IMR-90 (cell line): ENCODE data around the gene PSEN1. TPM values are rescaled to one million over a fixed set of nuclear protein-coding genes. Genes with fewer than 3 reads are reported as not detected.

Source experiments
- ATAC-seq: fragments of 200-7000 bp; cut with Tn5 transposase; 2 replicates; pipeline ENCODE4 v1.9.1; 2020; ENCODE audit warnings: low read depth, mild to moderate bottlenecking, moderate library complexity
- BruUV-seq: library from RNA; stranded (reverse); fragments of 400-500 nt; replicated peaks from 2 replicates; lab custom pipeline; 2021; lab: Mats Ljungman, UMichigan
- CTCF ChIA-PET: fragments of 300-600 bp; formaldehyde crosslinking; extraction: SDS; loops from one replicate; lab custom pipeline; 2021; ENCODE audit warnings: antibody characterized with exemption; lab: Yijun Ruan, JAX
- POLR2A ChIA-PET: fragments of 300-600 bp; sonication (Branson Sonifier 250); formaldehyde crosslinking; loops from one replicate; lab custom pipeline; 2022; ENCODE audit warnings: antibody characterized with exemption; ENCODE audit not compliant: unreplicated experiment; lab: Charles Lee
- DNase-seq: peaks from one replicate; pipeline ENCODE4 v3.0.0; 2013
- H2AFZ ChIP-seq: replicated peaks from 2 replicates; pipeline ENCODE3; 2013; ENCODE audit warnings: low read length, mild to moderate bottlenecking; ENCODE audit not compliant: poor library complexity
- H2AK5ac ChIP-seq: 2 replicates; pipeline ENCODE4 v1.6.1; 2013; ENCODE audit warnings: low read depth, low read length, inconsistent platforms
- H2AK9ac ChIP-seq: replicated peaks from 2 replicates; pipeline ENCODE3; 2013; ENCODE audit warnings: mild to moderate bottlenecking, low read depth, low read length, moderate library complexity; ENCODE audit not compliant: poor library complexity
- H2BK120ac ChIP-seq: 2 replicates; pipeline ENCODE4 v1.6.1; 2013; ENCODE audit warnings: low read depth, low read length, inconsistent platforms
- H2BK15ac ChIP-seq: 3 replicates; pipeline ENCODE4 v1.6.1; 2013; ENCODE audit warnings: low read depth, low read length, inconsistent platforms
- H2BK20ac ChIP-seq: 2 replicates; pipeline ENCODE4 v1.6.1; 2013; ENCODE audit warnings: low read depth, mild to moderate bottlenecking, inconsistent platforms, low read length, moderate library complexity
- H2BK5ac ChIP-seq: 2 replicates; pipeline ENCODE4 v1.6.1; 2013; ENCODE audit warnings: mild to moderate bottlenecking, low read depth, low read length, inconsistent platforms; ENCODE audit not compliant: poor library complexity, severe bottlenecking
- H3K14ac ChIP-seq: replicated peaks from 2 replicates; pipeline ENCODE4 v1.6.1; 2013; ENCODE audit warnings: low read depth, low read length, inconsistent platforms
- H3K18ac ChIP-seq: 2 replicates; pipeline ENCODE4 v1.6.1; 2013; ENCODE audit warnings: low read depth, low read length, control low read depth
- H3K23ac ChIP-seq: 2 replicates; pipeline ENCODE4 v1.6.1; 2013; ENCODE audit warnings: low read depth, low read length, inconsistent platforms
- H3K27ac ChIP-seq: 2 replicates; pipeline ENCODE4 v1.5.1; 2013; ENCODE audit warnings: mild to moderate bottlenecking, control low read depth, low read length; ENCODE audit not compliant: insufficient read depth
- H3K27me3 ChIP-seq: 2 replicates; pipeline ENCODE4 v1.6.1; 2013; ENCODE audit warnings: low read length; ENCODE audit not compliant: control insufficient read depth, insufficient read depth
- H3K36me3 ChIP-seq: 2 replicates; pipeline ENCODE4 v1.6.1; 2013; ENCODE audit warnings: low read length, mixed read lengths; ENCODE audit not compliant: control insufficient read depth, insufficient read depth
- H3K4ac ChIP-seq: 2 replicates; pipeline ENCODE4 v1.6.1; 2013; ENCODE audit warnings: low read depth, low read length, inconsistent platforms
- H3K4me1 ChIP-seq: 2 replicates; pipeline ENCODE4 v1.6.1; 2013; ENCODE audit warnings: low read length, mixed read lengths; ENCODE audit not compliant: control insufficient read depth, insufficient read depth
- H3K4me2 ChIP-seq: 2 replicates; pipeline ENCODE4 v1.6.1; 2013; ENCODE audit warnings: low read depth, mild to moderate bottlenecking, control low read depth, low read length, moderate library complexity
- H3K4me3 ChIP-seq: 2 replicates; pipeline ENCODE4 v1.5.1; 2013; ENCODE audit warnings: low read depth, mild to moderate bottlenecking, control low read depth, low read length, moderate library complexity; ENCODE audit not compliant: insufficient read depth
- H3K56ac ChIP-seq: 2 replicates; pipeline ENCODE4 v1.6.1; 2013; ENCODE audit warnings: low read length, inconsistent platforms; ENCODE audit not compliant: insufficient read depth; ENCODE audit errors: extremely low read depth
- H3K79me1 ChIP-seq, 2 experiments: 2 replicates each; pipeline ENCODE4 v1.6.1; 2013; ENCODE audit warnings: low read length in 2 of 2, inconsistent platforms in 1 of 2, low read depth in 1 of 2
- H3K9ac ChIP-seq: 2 replicates; pipeline ENCODE4 v1.6.1; 2013; ENCODE audit warnings: low read depth, low read length, control low read depth
- H3K9me1 ChIP-seq: 2 replicates; pipeline ENCODE4 v1.6.1; 2013; ENCODE audit warnings: low read length, inconsistent platforms; ENCODE audit not compliant: insufficient read depth
- H3K9me3 ChIP-seq: 2 replicates; pipeline ENCODE4 v1.6.1; 2013; ENCODE audit warnings: low read length; ENCODE audit not compliant: control insufficient read depth, insufficient read depth
- H4K20me1 ChIP-seq: 2 replicates; pipeline ENCODE4 v1.6.1; 2013; ENCODE audit warnings: low read length, inconsistent platforms; ENCODE audit not compliant: insufficient read depth
- H4K5ac ChIP-seq: 2 replicates; pipeline ENCODE4 v1.6.1; 2013; ENCODE audit warnings: mild to moderate bottlenecking, low read depth, low read length, control low read depth
- H4K8ac ChIP-seq, 2 experiments: 2 replicates each; pipeline ENCODE4 v1.6.1; 2013; ENCODE audit warnings: low read depth in 2 of 2, low read length in 2 of 2, control low read depth in 1 of 2, inconsistent platforms in 1 of 2
- H4K91ac ChIP-seq: 2 replicates; pipeline ENCODE4 v1.6.1; 2013; ENCODE audit warnings: low read depth, low read length, inconsistent platforms; ENCODE audit not compliant: insufficient read depth
- CEBPB ChIP-seq: IDR thresholded peaks from 2 replicates; pipeline ENCODE4 v1.6.1; 2012; ENCODE audit warnings: low read depth, low read length, improper control_type of control experiment
- FOS ChIP-seq: fragments of 150-350 bp; IDR thresholded peaks from 2 replicates; pipeline ENCODE4 v1.6.1; 2016; ENCODE audit warnings: low read depth, low read length
- POLR2A ChIP-seq: IDR thresholded peaks from 2 replicates; pipeline ENCODE4 v1.6.1; 2012; ENCODE audit warnings: mild to moderate bottlenecking, low read depth, low read length
- SMC3 ChIP-seq: fragments of 150-350 bp; IDR thresholded peaks from 2 replicates; pipeline ENCODE4 v1.6.1; 2016; ENCODE audit warnings: low read depth, mild to moderate bottlenecking, antibody characterized with exemption, low read length, moderate library complexity
- WGBS, 2 experiments: methylation state at CpG; one replicate each; pipeline versions ENCODE4 v1.1.5 to v1.1.7; 2013; ENCODE audit warnings: missing lambda C conversion rate in 2 of 2; ENCODE audit not compliant: insufficient read length in 1 of 2; ENCODE audit errors: extremely low coverage in 2 of 2; 5-methylcytosine and 5-hydroxymethylcytosine counted together
- dilution Hi-C: fragments of 300-500 bp; cut with HindIII; formaldehyde crosslinking; loops from one replicate; pipeline ENCODE4 v1.14.3; 2018; ENCODE audit warnings: low sequenced_read_pairs; ENCODE audit not compliant: unreplicated experiment
- in situ Hi-C: fragments of 300-500 bp; cut with MboI; formaldehyde crosslinking; loops from 3 replicates; pipeline ENCODE4 v1.14.3; 2019; ENCODE audit warnings: low sequenced_read_pairs, inconsistent platforms, mixed read lengths
- intact Hi-C: fragments of 100-400 bp; cut with micrococcal nuclease; formaldehyde crosslinking; loops from 2 replicates; pipeline ENCODE4 v1.10.0; 2022
- polyA plus RNA-seq, 3 experiments: library from polyadenylated mRNA; depleted of rRNA; stranded (reverse); fragments of >200 nt; gene quantifications; 2 replicates each; pipeline ENCODE4 v1.2.3, GENCODE V29; 2012; ENCODE audit warnings: low replicate concordance in 1 of 3
- total RNA-seq: library from RNA; depleted of rRNA; stranded (reverse); fragments of >200 nt; gene quantifications from 2 replicates; pipeline ENCODE4 v1.2.3, GENCODE V29; 2012
- TF ChIP-seq, protein P1 (sequence below): fragments of 150-350 bp; IDR thresholded peaks from 2 replicates; pipeline ENCODE4 v1.6.1; 2016; ENCODE audit warnings: low read depth, mild to moderate bottlenecking, low read length, moderate library complexity, borderline replicate concordance
- TF ChIP-seq, protein P2 (sequence below): conservative IDR thresholded peaks from 2 replicates; pipeline ENCODE4 v1.5.1; 2012; ENCODE audit warnings: mild to moderate bottlenecking, low read depth, low read length, improper control_type of control experiment

PSEN1 gene
- total and polyA plus RNA-seq, 2 of the 4 experiments (the other 2 are of a cell fraction), result 14.8 to 62.7 TPM

DNA sequence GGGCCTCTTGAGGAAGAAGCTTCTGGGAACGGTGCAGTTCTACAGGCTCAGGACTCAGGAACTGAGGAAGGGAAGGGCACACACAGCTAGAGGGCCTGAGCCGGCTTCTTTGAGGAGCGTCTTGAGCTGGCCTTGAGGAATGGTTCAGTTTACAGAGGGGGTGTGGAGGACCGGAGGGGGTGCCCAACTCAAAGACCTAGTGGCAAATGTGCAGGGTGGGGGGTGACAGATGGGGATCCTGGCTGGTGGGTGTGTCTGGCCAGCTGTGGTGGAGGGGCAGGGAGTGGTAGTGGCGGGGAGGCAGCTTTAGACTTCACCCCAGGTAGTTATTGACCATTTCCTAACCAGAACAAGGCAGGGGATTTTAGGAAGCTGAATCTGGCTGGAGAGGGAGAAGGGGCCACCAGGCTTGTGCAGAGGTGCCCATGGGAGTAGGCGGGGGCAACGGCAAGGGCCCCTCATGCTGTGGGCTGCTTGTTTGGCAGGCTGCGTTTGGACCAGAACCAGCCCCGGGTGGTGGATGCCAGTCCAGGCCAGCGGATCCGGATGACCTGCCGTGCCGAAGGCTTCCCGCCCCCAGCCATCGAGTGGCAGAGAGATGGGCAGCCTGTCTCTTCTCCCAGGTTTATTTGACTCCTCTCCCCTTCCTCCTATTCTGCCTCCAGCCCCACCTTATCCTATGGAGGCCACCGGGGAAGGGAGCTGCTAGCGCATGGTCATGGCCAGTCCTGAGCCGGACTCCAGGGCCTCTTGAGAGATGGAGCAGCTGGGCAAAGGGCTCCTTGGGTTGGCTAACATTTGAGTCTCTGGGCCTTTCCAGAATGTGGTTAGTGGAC is 128.8 kb downstream of the PSEN1 start:
- Histone ChIP-seq H2BK20ac (no peak overlapping the region), H4K5ac (no peak overlapping the region), H4K91ac (no peak overlapping the region), H3K9me1 (no peaks in the 10 kb centered on the region), H3K27ac (no peak overlapping the region), H3K79me1 (no peaks in the 10 kb centered on the region), H2AK5ac (no peak overlapping the region), H2AFZ (peak overlapping the region; percentile 10), H4K8ac (no peak overlapping the region), H3K9me3 (no peaks in the 10 kb centered on the region), H3K23ac (no peak overlapping the region), H3K56ac (no peak overlapping the region), H3K27me3 (no peaks in the 10 kb centered on the region), H3K36me3 (no peaks in the 10 kb centered on the region), H3K4me2 (no peak overlapping the region), H3K18ac (no peak overlapping the region), H2BK5ac (no peak overlapping the region), H2AK9ac (no peak overlapping the region), H3K4me1 (peaks cover 4% of the 10 kb centered on the region), H2BK120ac (no peak overlapping the region), H2BK15ac (no peak overlapping the region), H4K20me1 (no peaks in the 10 kb centered on the region), H3K14ac (no peak overlapping the region), H3K9ac (no peak overlapping the region), H3K4ac (no peak overlapping the region), H3K4me3 (no peak overlapping the region)
- dilution Hi-C loops (no loop called here), intact Hi-C loops (no loop called here), in situ Hi-C loops (no loop called here)
- no TSS peak for BruUV-seq
- no peak for ATAC-seq
- TF ChIP-seq, protein P1, sequence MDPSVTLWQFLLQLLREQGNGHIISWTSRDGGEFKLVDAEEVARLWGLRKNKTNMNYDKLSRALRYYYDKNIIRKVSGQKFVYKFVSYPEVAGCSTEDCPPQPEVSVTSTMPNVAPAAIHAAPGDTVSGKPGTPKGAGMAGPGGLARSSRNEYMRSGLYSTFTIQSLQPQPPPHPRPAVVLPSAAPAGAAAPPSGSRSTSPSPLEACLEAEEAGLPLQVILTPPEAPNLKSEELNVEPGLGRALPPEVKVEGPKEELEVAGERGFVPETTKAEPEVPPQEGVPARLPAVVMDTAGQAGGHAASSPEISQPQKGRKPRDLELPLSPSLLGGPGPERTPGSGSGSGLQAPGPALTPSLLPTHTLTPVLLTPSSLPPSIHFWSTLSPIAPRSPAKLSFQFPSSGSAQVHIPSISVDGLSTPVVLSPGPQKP, result no peak
- TF ChIP-seq SMC3, result no peak
- TF ChIP-seq POLR2A, result no peak
- TF ChIP-seq FOS, result no peak
- TF ChIP-seq, protein P2, sequence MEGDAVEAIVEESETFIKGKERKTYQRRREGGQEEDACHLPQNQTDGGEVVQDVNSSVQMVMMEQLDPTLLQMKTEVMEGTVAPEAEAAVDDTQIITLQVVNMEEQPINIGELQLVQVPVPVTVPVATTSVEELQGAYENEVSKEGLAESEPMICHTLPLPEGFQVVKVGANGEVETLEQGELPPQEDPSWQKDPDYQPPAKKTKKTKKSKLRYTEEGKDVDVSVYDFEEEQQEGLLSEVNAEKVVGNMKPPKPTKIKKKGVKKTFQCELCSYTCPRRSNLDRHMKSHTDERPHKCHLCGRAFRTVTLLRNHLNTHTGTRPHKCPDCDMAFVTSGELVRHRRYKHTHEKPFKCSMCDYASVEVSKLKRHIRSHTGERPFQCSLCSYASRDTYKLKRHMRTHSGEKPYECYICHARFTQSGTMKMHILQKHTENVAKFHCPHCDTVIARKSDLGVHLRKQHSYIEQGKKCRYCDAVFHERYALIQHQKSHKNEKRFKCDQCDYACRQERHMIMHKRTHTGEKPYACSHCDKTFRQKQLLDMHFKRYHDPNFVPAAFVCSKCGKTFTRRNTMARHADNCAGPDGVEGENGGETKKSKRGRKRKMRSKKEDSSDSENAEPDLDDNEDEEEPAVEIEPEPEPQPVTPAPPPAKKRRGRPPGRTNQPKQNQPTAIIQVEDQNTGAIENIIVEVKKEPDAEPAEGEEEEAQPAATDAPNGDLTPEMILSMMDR, result no peak
- no peak for TF ChIP-seq CEBPB
- POLR2A ChIA-PET, result no interaction called here
- 86% methylated on average over 8 of the region's 18 CpGs; no CpG with 5 or more reads in 1 of the 2 experiments for WGBS, 2 experiments
- no peak for DNase-seq
- CTCF ChIA-PET, result interaction anchor here (0.8 to 1.0 kb wide), 2 partner anchors 9 to 207 kb away, joined by 4 to 5 read pairs; no protein-coding TSS in a partner anchor
